ENCODE results near the gene IL33.

The IL33 gene

GRCh38 chr9:6230037-6230780 is 14.6 kb downstream of the IL33 start:
- Mint-ChIP-seq H3K27me3 (peaks cover 5% of the 10 kb centered on the region), H3K4me1 (ENCODE audit: low read depth) (no peaks in the 10 kb centered on the region), H3K4me3 (no peak overlapping the region), H3K36me3 (no peaks in the 10 kb centered on the region), H3K27ac (no peak overlapping the region), H3K9me3 (ENCODE audit: low read depth) (no peaks in the 10 kb centered on the region)

GRCh38 chr9:6232336-6232945 is 16.8 kb downstream of the IL33 start:
- Mint-ChIP-seq H3K27ac (no peak overlapping the region), H3K27me3 (peaks cover 2% of the 10 kb centered on the region), H3K36me3 (no peaks in the 10 kb centered on the region), H3K4me1 (ENCODE audit: low read depth) (no peaks in the 10 kb centered on the region), H3K9me3 (ENCODE audit: low read depth) (no peaks in the 10 kb centered on the region), H3K4me3 (no peak overlapping the region)

- Mint-ChIP-seq H3K4me1 (ENCODE audit: low read depth) (no peaks in the 10 kb centered on the region), H3K27me3 (peaks cover 2% of the 10 kb centered on the region), H3K36me3 (no peaks in the 10 kb centered on the region), H3K27ac (no peak overlapping the region), H3K9me3 (ENCODE audit: low read depth) (no peaks in the 10 kb centered on the region), H3K4me3 (no peak overlapping the region)
These were observed 18.4 kb downstream of the IL33 start for GRCh38 chr9:6234014-6234413.

GRCh38 chr9:6237267-6237666 is 21.7 kb downstream of the IL33 start:
- Mint-ChIP-seq H3K27ac (no peak overlapping the region), H3K4me3 (no peak overlapping the region), H3K27me3 (peaks cover 2% of the 10 kb centered on the region), H3K9me3 (ENCODE audit: low read depth) (no peaks in the 10 kb centered on the region), H3K36me3 (no peaks in the 10 kb centered on the region), H3K4me1 (ENCODE audit: low read depth) (no peaks in the 10 kb centered on the region)

GRCh38 chr9:6239048-6239461 is 23.4 kb downstream of the IL33 start:
- H3K27ac Mint-ChIP-seq = no peak overlapping the region
- no peaks in the 10 kb centered on the region for H3K9me3 Mint-ChIP-seq (ENCODE audit: low read depth)
- no peak overlapping the region for H3K4me3 Mint-ChIP-seq
- H3K36me3 Mint-ChIP-seq = no peaks in the 10 kb centered on the region
- H3K4me1 Mint-ChIP-seq (ENCODE audit: low read depth) = no peaks in the 10 kb centered on the region
- H3K27me3 Mint-ChIP-seq = peaks cover 5% of the 10 kb centered on the region

- H3K4me3 Mint-ChIP-seq = no peak overlapping the region
- H3K27ac Mint-ChIP-seq = no peak overlapping the region
- no peaks in the 10 kb centered on the region for H3K4me1 Mint-ChIP-seq (ENCODE audit: low read depth)
- H3K9me3 Mint-ChIP-seq (ENCODE audit: low read depth) = no peaks in the 10 kb centered on the region
- no peaks in the 10 kb centered on the region for H3K36me3 Mint-ChIP-seq
- H3K27me3 Mint-ChIP-seq = peaks cover 5% of the 10 kb centered on the region
These were observed 24.1 kb downstream of the IL33 start for GRCh38 chr9:6239694-6240093.

- H3K27ac Mint-ChIP-seq = no peak overlapping the region
- H3K27me3 Mint-ChIP-seq = peaks cover 7% of the 10 kb centered on the region
- H3K9me3 Mint-ChIP-seq (ENCODE audit: low read depth) = no peaks in the 10 kb centered on the region
- H3K36me3 Mint-ChIP-seq = no peaks in the 10 kb centered on the region
- H3K4me3 Mint-ChIP-seq = no peak overlapping the region
- H3K4me1 Mint-ChIP-seq (ENCODE audit: low read depth) = no peaks in the 10 kb centered on the region
These were observed 28.1 kb downstream of the IL33 start for GRCh38 chr9:6243746-6244145.

GRCh38 chr9:6247266-6247665 is 31.7 kb downstream of the IL33 start:
- no peaks in the 10 kb centered on the region for H3K4me1 Mint-ChIP-seq (ENCODE audit: low read depth)
- peaks cover 9% of the 10 kb centered on the region for H3K27me3 Mint-ChIP-seq
- no peak overlapping the region for H3K4me3 Mint-ChIP-seq
- no peaks in the 10 kb centered on the region for H3K9me3 Mint-ChIP-seq (ENCODE audit: low read depth)
- H3K27ac Mint-ChIP-seq = no peak overlapping the region
- no peaks in the 10 kb centered on the region for H3K36me3 Mint-ChIP-seq

- H3K4me3 Mint-ChIP-seq = no peak overlapping the region
- H3K27ac Mint-ChIP-seq = no peak overlapping the region
- H3K36me3 Mint-ChIP-seq = peaks cover 2% of the 10 kb centered on the region
- no peaks in the 10 kb centered on the region for H3K4me1 Mint-ChIP-seq (ENCODE audit: low read depth)
- peaks cover 10% of the 10 kb centered on the region for H3K27me3 Mint-ChIP-seq
- peaks cover 3% of the 10 kb centered on the region for H3K9me3 Mint-ChIP-seq (ENCODE audit: low read depth)
These were observed 53.3 kb downstream of the IL33 start for GRCh38 chr9:6268826-6269397.

GRCh38 chr9:6270896-6271295 is 55.3 kb downstream of the IL33 start:
- no peaks in the 10 kb centered on the region for H3K36me3 Mint-ChIP-seq

GRCh38 chr9:6271508-6272228 is 56.1 kb downstream of the IL33 start:
- no peak overlapping the region for H3K27ac Mint-ChIP-seq
- H3K4me3 Mint-ChIP-seq = no peak overlapping the region
- H3K9me3 Mint-ChIP-seq (ENCODE audit: low read depth) = no peaks in the 10 kb centered on the region
- H3K27me3 Mint-ChIP-seq = peaks cover 3% of the 10 kb centered on the region
- no peaks in the 10 kb centered on the region for H3K4me1 Mint-ChIP-seq (ENCODE audit: low read depth)
- no peaks in the 10 kb centered on the region for H3K36me3 Mint-ChIP-seq

More at GRCh38 chr9:6270896-6271295, 55.3 kb downstream of the IL33 start:
- H3K27ac Mint-ChIP-seq = no peak overlapping the region
- peaks cover 7% of the 10 kb centered on the region for H3K27me3 Mint-ChIP-seq
- H3K9me3 Mint-ChIP-seq (ENCODE audit: low read depth) = no peaks in the 10 kb centered on the region
- H3K4me3 Mint-ChIP-seq = no peak overlapping the region
- H3K4me1 Mint-ChIP-seq (ENCODE audit: low read depth) = no peaks in the 10 kb centered on the region

GRCh38 chr9:6272229-6272598 is 56.6 kb downstream of the IL33 start:
- no peaks in the 10 kb centered on the region for H3K4me1 Mint-ChIP-seq (ENCODE audit: low read depth)
- no peak overlapping the region for H3K4me3 Mint-ChIP-seq
- peaks cover 3% of the 10 kb centered on the region for H3K27me3 Mint-ChIP-seq
- no peaks in the 10 kb centered on the region for H3K36me3 Mint-ChIP-seq
- H3K9me3 Mint-ChIP-seq (ENCODE audit: low read depth) = no peaks in the 10 kb centered on the region
- no peak overlapping the region for H3K27ac Mint-ChIP-seq

GRCh38 chr9:6277417-6277816 is 61.8 kb downstream of the IL33 start:
- no peak overlapping the region for H3K27ac Mint-ChIP-seq
- no peak overlapping the region for H3K4me3 Mint-ChIP-seq
- no peaks in the 10 kb centered on the region for H3K4me1 Mint-ChIP-seq (ENCODE audit: low read depth)
- no peaks in the 10 kb centered on the region for H3K9me3 Mint-ChIP-seq (ENCODE audit: low read depth)
- H3K27me3 Mint-ChIP-seq = no peaks in the 10 kb centered on the region
- no peaks in the 10 kb centered on the region for H3K36me3 Mint-ChIP-seq

- H3K9me3 Mint-ChIP-seq (ENCODE audit: low read depth) = no peaks in the 10 kb centered on the region
- no peak overlapping the region for H3K27ac Mint-ChIP-seq
- no peak overlapping the region for H3K4me3 Mint-ChIP-seq
- H3K27me3 Mint-ChIP-seq = peaks cover 12% of the 10 kb centered on the region
- no peaks in the 10 kb centered on the region for H3K36me3 Mint-ChIP-seq
- H3K4me1 Mint-ChIP-seq (ENCODE audit: low read depth) = no peaks in the 10 kb centered on the region
These were observed 86.3 kb downstream of the IL33 start for GRCh38 chr9:6301858-6302257.

- H3K4me3 Mint-ChIP-seq = no peak overlapping the region
- H3K4me1 Mint-ChIP-seq (ENCODE audit: low read depth) = no peaks in the 10 kb centered on the region
These were observed 86.8 kb downstream of the IL33 start for GRCh38 chr9:6302417-6302816.

More at GRCh38 chr9:6302417-6302816, 86.8 kb downstream of the IL33 start:
- no peaks in the 10 kb centered on the region for H3K36me3 Mint-ChIP-seq
- peaks cover 13% of the 10 kb centered on the region for H3K27me3 Mint-ChIP-seq
- H3K27ac Mint-ChIP-seq = no peak overlapping the region
- no peaks in the 10 kb centered on the region for H3K9me3 Mint-ChIP-seq (ENCODE audit: low read depth)
